Kidney (tissue), 14 donors: ENCODE data around the gene MIB2. TPM values are rescaled to one million over a fixed set of nuclear protein-coding genes. Genes with fewer than 3 reads are reported as not detected.
"Not testable (repeated sequence)": the region's sequence is repeated elsewhere in the genome, so short reads cannot be mapped to it uniquely, and the experiment has no call there.

Experiments used
- DNase-seq, 5 donors: peaks; one replicate each; pipeline ENCODE4 v3.0.0-alpha.2; 2013 to 2020
- FAIRE-seq: peaks from 2 replicates; lab custom pipeline; 2012; peaks lifted over from hg19 to GRCh38; lab: Jason Lieb, UNC
- H3K27ac ChIP-seq, 2 donors: one replicate each; pipeline ENCODE4 v1.7.0; 2013; ENCODE audit warnings: low read depth in 2 of 2, low read length in 2 of 2, inconsistent platforms in 1 of 2
- H3K27me3 ChIP-seq: one replicate; pipeline ENCODE4 v1.7.1; 2013; ENCODE audit warnings: low read length, inconsistent platforms; ENCODE audit not compliant: control insufficient read depth, insufficient read depth
- H3K36me3 ChIP-seq, 3 donors: one replicate each; pipeline versions ENCODE4 v1.7.0 to v1.7.1; 2013; ENCODE audit warnings: low read length in 3 of 3, control low read depth in 1 of 3, inconsistent platforms in 1 of 3; ENCODE audit not compliant: insufficient read depth in 3 of 3, control insufficient read depth in 2 of 3
- H3K4me1 ChIP-seq, 3 donors: one replicate each; pipeline versions ENCODE4 v1.7.0 to v1.7.1; 2013; ENCODE audit warnings: low read length in 3 of 3, inconsistent platforms in 1 of 3, low read depth in 1 of 3; ENCODE audit not compliant: control insufficient read depth in 2 of 3, insufficient read depth in 2 of 3
- H3K4me3 ChIP-seq, 3 donors: one replicate each; pipeline versions ENCODE4 v1.7.0 to v1.8.1; 2013; ENCODE audit warnings: low read length in 3 of 3, control low read depth in 1 of 3, inconsistent platforms in 1 of 3
- H3K9ac ChIP-seq, 3 donors: one replicate each; pipeline versions ENCODE4 v1.7.0 to v1.7.1; 2013; ENCODE audit warnings: low read length in 3 of 3, control low read depth in 1 of 3, inconsistent platforms in 1 of 3
- H3K9me3 ChIP-seq, 3 donors: one replicate each; pipeline versions ENCODE4 v1.7.0 to v1.7.1; 2013; ENCODE audit warnings: low read length in 3 of 3, control low read depth in 1 of 3, inconsistent platforms in 1 of 3; ENCODE audit not compliant: control insufficient read depth in 2 of 3, insufficient read depth in 1 of 3
- CTCF ChIP-seq: IDR thresholded peaks from 3 replicates; pipeline ENCODE4 v1.5.1; 2012; ENCODE audit warnings: mild to moderate bottlenecking, moderate library complexity, borderline replicate concordance; ENCODE audit not compliant: insufficient read depth; ENCODE audit errors: extremely low read depth
- intact Hi-C: fragments of 100-400 bp; cut with DNase I; formaldehyde crosslinking; loops from one replicate; pipeline ENCODE4 v1.11.1; 2022
- polyA plus RNA-seq: library from polyadenylated mRNA; stranded (reverse); fragments of 350-450 nt; fragmentation: Illumina TruSeq; extraction: RNeasy Lipid Tissue Mini Kit (QIAGEN cat#74804); gene quantifications from one replicate; pipeline ENCODE4 v1.2.3, GENCODE V29; 2014; ENCODE audit warnings: low read depth, low replicate concordance; ENCODE audit not compliant: insufficient read depth
- total RNA-seq: library from RNA; stranded (reverse); fragmentation: NEBNext Ultra II Directional; extraction: Animal tissue kit (Norgen Biotek cat#: 25700); gene quantifications from one replicate; pipeline ENCODE4 v1.2.1, GENCODE V29; 2021
- donor health status: control.
- donor health status: control.
- donor health status: control.
- donor health status: control.
- donor health status: control.
- donor health status: DM: yes; HTN: yes; CAD: no.
- donor health status: Normal renal cell carcinoma (clear cell type).

MIB2 gene
- total and polyA plus RNA-seq, 2 donors from 2014 or later: 35.6 to 61.6 TPM

- H3K27ac ChIP-seq: no peak overlapping the region
- H3K27me3 ChIP-seq: no peaks in the 10 kb centered on the region
- DNase-seq (peak in 1 of 5 donors; percentile 45), FAIRE-seq (no peak)
- no peaks in the 10 kb centered on the region for H3K9me3 ChIP-seq
- H3K4me1 ChIP-seq: no peaks in the 10 kb centered on the region
- peaks cover 2 to 13% (median 3%) of the 10 kb centered on the region in 3 donors for H3K36me3 ChIP-seq
- intact Hi-C loops: no loop called here
- no peak overlapping the region for H3K4me3 ChIP-seq
- no peak overlapping the region for H3K9ac ChIP-seq
- TF ChIP-seq CTCF: no peak
Measured at GRCh38 chr1:1672181-1672965, 57.1 kb downstream of the MIB2 start.

GRCh38 chr1:1674806-1675205 lies 59.5 kb downstream of the MIB2 start:
- H3K9me3 ChIP-seq, FAIRE-seq, H3K4me3 ChIP-seq, intact Hi-C loops, H3K27ac ChIP-seq, H3K9ac ChIP-seq, H3K27me3 ChIP-seq: not testable (repeated sequence)
- Histone ChIP-seq H3K36me3 (peaks cover 2 to 13% (median 3%) of the 10 kb centered on the region in 3 donors), H3K4me1 (peaks cover 0 to 16% (median 0%) of the 10 kb centered on the region in 3 donors)
- peak in 1 of 5 donors; percentile 66 for DNase-seq

DNA sequence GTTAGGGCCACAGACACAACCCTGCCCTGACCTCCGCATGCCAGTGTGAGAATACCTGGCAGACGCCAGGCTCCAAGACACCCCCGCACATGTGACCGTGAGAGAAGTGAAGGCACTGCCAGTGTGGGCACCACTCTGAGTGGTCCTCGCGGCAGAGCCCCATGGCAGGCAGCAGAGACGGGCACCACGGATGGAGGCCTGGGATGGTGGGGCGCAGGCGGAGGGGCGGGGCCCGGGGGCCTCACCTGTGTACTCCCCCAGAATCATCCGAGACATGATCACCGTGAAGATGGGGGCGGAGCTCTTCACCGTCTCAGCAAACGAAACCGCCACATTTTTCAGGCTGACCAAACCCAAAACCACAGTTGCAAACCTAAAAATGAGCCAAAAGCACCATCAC lies 59.9 kb downstream of the MIB2 start:
- H3K27me3 ChIP-seq, FAIRE-seq, DNase-seq, intact Hi-C loops, H3K27ac ChIP-seq, H3K4me3 ChIP-seq, H3K9ac ChIP-seq, H3K9me3 ChIP-seq: not testable (repeated sequence)
- H3K36me3 ChIP-seq: peaks cover 2 to 13% (median 3%) of the 10 kb centered on the region in 3 donors
- H3K4me1 ChIP-seq: peaks cover 0 to 16% (median 0%) of the 10 kb centered on the region in 3 donors

DNA sequence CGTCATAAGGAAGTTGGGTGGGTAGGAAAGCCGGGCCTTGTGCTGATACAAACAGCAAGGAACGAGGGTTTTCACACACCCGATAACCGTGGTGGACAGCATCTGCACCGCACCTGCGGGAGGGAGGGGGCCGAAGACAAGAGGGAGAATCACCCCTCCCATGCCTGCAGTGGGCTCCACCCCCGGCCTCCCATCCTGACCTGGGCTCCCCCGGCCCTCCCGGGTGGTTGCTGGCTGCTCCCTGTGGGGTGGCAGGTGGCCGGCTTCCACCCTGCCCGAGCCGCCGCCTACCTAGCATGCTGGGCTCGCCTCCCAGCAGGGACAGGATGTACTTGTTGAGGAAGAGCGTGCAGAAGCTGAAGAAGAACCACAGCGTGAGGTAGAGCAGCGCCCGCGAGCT lies 60.8 kb downstream of the MIB2 start:
- H3K4me3 ChIP-seq, H3K36me3 ChIP-seq, FAIRE-seq, H3K27me3 ChIP-seq, H3K9me3 ChIP-seq, H3K27ac ChIP-seq, intact Hi-C loops, H3K9ac ChIP-seq: not testable (repeated sequence)
- DNase-seq: peak in 1 of 5 donors; percentile 24
- H3K4me1 ChIP-seq: peaks cover 0 to 16% (median 0%) of the 10 kb centered on the region in 3 donors
